Smooth muscle cell (in vitro differentiated cells): ENCODE measurements around the gene HDHD2. TPM values are rescaled to one million over a fixed set of nuclear protein-coding genes. Genes with fewer than 3 reads are reported as not detected.

Experiments used
- DNase-seq: peaks from one replicate; lab custom pipeline; 2025; ENCODE audit not compliant: unreplicated experiment; lab: John Stamatoyannopoulos, UW
- H2AFZ ChIP-seq: fragments of 200-600 bp; sonication (generic); 2 replicates; pipeline ENCODE4 v1.6.0; 2016; ENCODE audit warnings: antibody characterized with exemption, low read depth, mild to moderate bottlenecking
- H3F3A ChIP-seq: fragments of 200-600 bp; sonication (generic); 2 replicates; pipeline ENCODE4 v1.6.0; 2017; ENCODE audit warnings: antibody characterized with exemption, low read depth
- H3K27ac ChIP-seq: fragments of 200-600 bp; sonication (generic); 2 replicates; pipeline ENCODE4 v1.5.1; 2016; ENCODE audit warnings: low read depth, mild to moderate bottlenecking
- H3K27me3 ChIP-seq: fragments of 200-600 bp; sonication (generic); 2 replicates; pipeline ENCODE4 v1.6.1; 2016; ENCODE audit warnings: low read depth, mild to moderate bottlenecking
- H3K36me3 ChIP-seq: fragments of 200-600 bp; sonication (generic); 2 replicates; pipeline ENCODE4 v1.5.1; 2016; ENCODE audit warnings: low read depth
- H3K4me1 ChIP-seq: fragments of 200-600 bp; sonication (generic); 2 replicates; pipeline ENCODE4 v1.5.1; 2016; ENCODE audit warnings: low read depth
- H3K4me2 ChIP-seq: fragments of 200-600 bp; sonication (generic); 2 replicates; pipeline ENCODE4 v1.6.0; 2016; ENCODE audit warnings: mild to moderate bottlenecking
- H3K4me3 ChIP-seq: fragments of 200-600 bp; sonication (generic); 2 replicates; pipeline ENCODE4 v1.5.1; 2016; ENCODE audit warnings: mild to moderate bottlenecking
- H3K79me2 ChIP-seq: fragments of 200-600 bp; sonication (generic); 2 replicates; pipeline ENCODE4 v1.6.0; 2016; ENCODE audit warnings: low read depth, mild to moderate bottlenecking
- H3K9ac ChIP-seq: fragments of 200-600 bp; sonication (generic); 2 replicates; pipeline ENCODE4 v1.6.0; 2016; ENCODE audit warnings: low read depth
- H3K9me3 ChIP-seq: fragments of 200-600 bp; sonication (generic); replicated peaks from 2 replicates; pipeline ENCODE4 v1.5.1; 2016; ENCODE audit warnings: low read depth
- H4K20me1 ChIP-seq: fragments of 200-600 bp; sonication (generic); 2 replicates; pipeline ENCODE4 v1.6.0; 2016; ENCODE audit warnings: low read depth
- CTCF ChIP-seq: fragments of 200-600 bp; sonication (generic); IDR thresholded peaks from 2 replicates; pipeline ENCODE4 v1.5.1; 2017; ENCODE audit warnings: borderline replicate concordance, mild to moderate bottlenecking, antibody characterized with exemption; ENCODE audit not compliant: insufficient read depth, poor library complexity, severe bottlenecking
- WGBS: methylation state at CpG from one replicate; pipeline ENCODE4 v1.1.7; 2016; ENCODE audit warnings: low lambda C conversion rate; 5-methylcytosine and 5-hydroxymethylcytosine counted together
- polyA plus RNA-seq: library from polyadenylated mRNA; unstranded; fragments of >200 nt; fragmentation: Nextera tagmentation; extraction: Ambion mirVana; gene quantifications from 2 replicates; pipeline ENCODE4 v1.2.1, GENCODE V29; 2016
- total RNA-seq: library from RNA; depleted of rRNA; stranded (reverse); fragments of >200 nt; gene quantifications from 2 replicates; pipeline ENCODE4 v1.2.3, GENCODE V29; 2014

HDHD2 gene
- total and polyA plus RNA-seq, 2 experiments from 2014 or later = 14.9 to 20.6 TPM

GRCh38 chr18:47080872-47081271, 69.4 kb downstream of the HDHD2 start:
- Histone ChIP-seq H3K79me2 (no peaks in the 10 kb centered on the region), H3K27me3 (no peaks in the 10 kb centered on the region), H2AFZ (no peak overlapping the region), H3F3A (no peaks in the 10 kb centered on the region), H3K36me3 (no peaks in the 10 kb centered on the region), H3K4me3 (no peak overlapping the region), H3K4me1 (no peaks in the 10 kb centered on the region), H3K9ac (no peak overlapping the region), H4K20me1 (no peaks in the 10 kb centered on the region), H3K27ac (no peak overlapping the region), H3K4me2 (no peak overlapping the region), H3K9me3 (no peaks in the 10 kb centered on the region)
- 96% methylated on average over 2 of the region's 2 CpGs for WGBS
- TF ChIP-seq CTCF = no peak
- DNase-seq = no peak

- Histone ChIP-seq H3K9ac (no peak overlapping the region), H3K27ac (no peak overlapping the region), H3K79me2 (no peaks in the 10 kb centered on the region), H3K9me3 (no peaks in the 10 kb centered on the region), H3K4me3 (no peak overlapping the region), H2AFZ (no peak overlapping the region), H3K4me2 (no peak overlapping the region), H3K4me1 (peaks cover 29% of the 10 kb centered on the region), H3K36me3 (no peaks in the 10 kb centered on the region), H3F3A (no peaks in the 10 kb centered on the region), H4K20me1 (no peaks in the 10 kb centered on the region), H3K27me3 (no peaks in the 10 kb centered on the region)
- TF ChIP-seq CTCF = no peak
- 85% methylated on average over 7 of the region's 7 CpGs for WGBS
- no peak for DNase-seq
Measured at GRCh38 chr18:47077111-47077510, 73.2 kb downstream of the HDHD2 start.

GRCh38 chr18:47075098-47075883, 75.0 kb downstream of the HDHD2 start:
- H3K4me3 ChIP-seq = no peak overlapping the region
- no peaks in the 10 kb centered on the region for H3K36me3 ChIP-seq
- no peaks in the 10 kb centered on the region for H4K20me1 ChIP-seq
- peak overlapping the region; percentile 66 for H3K27ac ChIP-seq
- no peak for TF ChIP-seq CTCF
- H2AFZ ChIP-seq = peak overlapping the region; percentile 67
- peaks cover 29% of the 10 kb centered on the region for H3K4me1 ChIP-seq
- no peaks in the 10 kb centered on the region for H3K79me2 ChIP-seq
- H3K4me2 ChIP-seq = peak overlapping the region; percentile 74
- H3K9me3 ChIP-seq = no peaks in the 10 kb centered on the region
- DNase-seq = no peak
- no peaks in the 10 kb centered on the region for H3K27me3 ChIP-seq
- no peaks in the 10 kb centered on the region for H3F3A ChIP-seq
- WGBS = 12% methylated on average over 13 of the region's 13 CpGs
- H3K9ac ChIP-seq = no peak overlapping the region

GRCh38 chr18:47067648-47068047, 82.7 kb downstream of the HDHD2 start:
- no peaks in the 10 kb centered on the region for H3K9me3 ChIP-seq
- H3F3A ChIP-seq = no peaks in the 10 kb centered on the region
- no peak overlapping the region for H3K9ac ChIP-seq
- no peaks in the 10 kb centered on the region for H3K4me1 ChIP-seq
- no peak overlapping the region for H3K4me3 ChIP-seq
- H3K79me2 ChIP-seq = no peaks in the 10 kb centered on the region
- H3K4me2 ChIP-seq = no peak overlapping the region
- no peak for DNase-seq
- no peak overlapping the region for H3K27ac ChIP-seq
- no peaks in the 10 kb centered on the region for H4K20me1 ChIP-seq
- 65% methylated on average over 3 of the region's 3 CpGs for WGBS
- no peak for TF ChIP-seq CTCF
- H2AFZ ChIP-seq = no peak overlapping the region
- H3K36me3 ChIP-seq = no peaks in the 10 kb centered on the region
- no peaks in the 10 kb centered on the region for H3K27me3 ChIP-seq
